H1 (cell line): Measurements from ENCODE around the gene NUP205. TPM values are rescaled to one million over a fixed set of nuclear protein-coding genes. Genes with fewer than 3 reads are reported as not detected.

Source experiments
- CTCF ChIA-PET: fragments of 300-600 bp; sonication (Branson Sonifier 250); formaldehyde crosslinking; loops from one replicate; lab custom pipeline; 2021; ENCODE audit not compliant: partially characterized antibody; lab: Charles Lee
- POLR2A ChIA-PET: fragments of 300-600 bp; sonication (Branson Sonifier 250); formaldehyde crosslinking; loops from one replicate; lab custom pipeline; 2021; ENCODE audit warnings: inconsistent platforms; ENCODE audit not compliant: partially characterized antibody; lab: Charles Lee
- DNase-seq, 2 experiments: peaks; one replicate each; pipeline versions ENCODE4 v3.0.0 to v3.0.0-alpha.2; 2010 to 2022; ENCODE audit warnings: low spot score in 2 of 2, low read depth in 1 of 2, mixed read lengths in 1 of 2
- FAIRE-seq: peaks from 2 replicates; lab custom pipeline; 2011; peaks lifted over from hg19 to GRCh38; lab: Jason Lieb, UNC
- H2AFZ ChIP-seq: 2 replicates; pipeline ENCODE4 v1.8.1; 2012; ENCODE audit warnings: low read length, inconsistent platforms
- H2AK5ac ChIP-seq: 2 replicates; pipeline ENCODE4 v1.6.1; 2013; ENCODE audit warnings: low read depth, low read length
- H2BK120ac ChIP-seq: replicated peaks from 2 replicates; pipeline ENCODE3; 2013; ENCODE audit warnings: low read depth, low read length, inconsistent platforms
- H2BK12ac ChIP-seq: 2 replicates; pipeline ENCODE4 v1.6.1; 2013; ENCODE audit warnings: low read depth, low read length
- H2BK15ac ChIP-seq: 2 replicates; pipeline ENCODE4 v1.6.1; 2013; ENCODE audit warnings: low read length
- H2BK20ac ChIP-seq: 2 replicates; pipeline ENCODE4 v1.6.1; 2013; ENCODE audit warnings: low read length
- H2BK5ac ChIP-seq: 2 replicates; pipeline ENCODE4 v1.6.1; 2013; ENCODE audit warnings: low read depth, low read length
- H3K14ac ChIP-seq: 2 replicates; pipeline ENCODE4 v1.6.1; 2013; ENCODE audit warnings: inconsistent platforms; ENCODE audit not compliant: insufficient read length
- H3K18ac ChIP-seq: 2 replicates; pipeline ENCODE4 v1.6.1; 2013; ENCODE audit warnings: low read length; ENCODE audit errors: extremely low read depth
- H3K23ac ChIP-seq: 2 replicates; pipeline ENCODE4 v1.6.1; 2013; ENCODE audit warnings: inconsistent platforms; ENCODE audit not compliant: insufficient read length
- H3K23me2 ChIP-seq: 2 replicates; pipeline ENCODE4 v1.6.1; 2013; ENCODE audit warnings: low read depth, low read length
- H3K27ac ChIP-seq: 2 replicates; pipeline ENCODE4 v1.6.1; 2011; ENCODE audit warnings: low read depth, low read length, inconsistent platforms
- H3K27me3 ChIP-seq, 4 experiments: replicated peaks in 1 of 4; 1 replicate in 1 of 4; 2 replicates in 3 of 4; pipeline versions ENCODE4 v1.6.1 to v1.8.1; 2011 to 2013; ENCODE audit warnings: low read length in 3 of 4, mild to moderate bottlenecking in 3 of 4, inconsistent platforms in 2 of 4, mixed read lengths in 2 of 4, moderate library complexity in 1 of 4; ENCODE audit not compliant: control insufficient read depth in 3 of 4, insufficient read depth in 3 of 4; ENCODE audit errors: extremely low read depth in 1 of 4
- H3K36me3 ChIP-seq, 4 experiments: 2 replicates each; pipeline versions ENCODE4 v1.6.1 to v1.8.1; 2011 to 2013; ENCODE audit warnings: mild to moderate bottlenecking in 4 of 4, low read length in 3 of 4, moderate library complexity in 2 of 4, control low read depth in 1 of 4, inconsistent platforms in 1 of 4; ENCODE audit not compliant: insufficient read depth in 4 of 4, control insufficient read depth in 2 of 4
- H3K4ac ChIP-seq: replicated peaks from 2 replicates; pipeline ENCODE3; 2013; ENCODE audit warnings: low read length, low read depth, mixed read lengths, inconsistent platforms; ENCODE audit not compliant: insufficient read length
- H3K4me1 ChIP-seq, 4 experiments: replicated peaks in 1 of 4; 1 replicate in 1 of 4; 2 replicates in 3 of 4; pipeline versions ENCODE4 v1.6.1 to v1.8.1; 2011 to 2013; ENCODE audit warnings: low read length in 3 of 4, inconsistent platforms in 2 of 4, mixed read lengths in 1 of 4; ENCODE audit not compliant: insufficient read depth in 4 of 4, control insufficient read depth in 3 of 4
- H3K4me2 ChIP-seq, 2 experiments: 2 replicates each; pipeline versions ENCODE4 v1.6.1 to v1.8.1; 2011 to 2013; ENCODE audit warnings: low read depth in 2 of 2, low read length in 2 of 2, control low read depth in 1 of 2, inconsistent platforms in 1 of 2, mild to moderate bottlenecking in 1 of 2; ENCODE audit not compliant: insufficient read depth in 1 of 2
- H3K4me3 ChIP-seq, 4 experiments: fragments of 200-600, 300-600 bp in 1 of 4; sonication (generic), shearing (Covaris generic), sonication (Bioruptor Twin) in 1 of 4; 2 replicates each; pipeline versions ENCODE4 v1.5.1 to v1.8.1; 2011 to 2016; ENCODE audit warnings: low read length in 4 of 4, low read depth in 3 of 4, control low read depth in 2 of 4, inconsistent platforms in 2 of 4, mild to moderate bottlenecking in 2 of 4, mixed read lengths in 1 of 4, moderate library complexity in 1 of 4; ENCODE audit not compliant: insufficient read depth in 2 of 4; ENCODE audit errors: extremely low read depth in 1 of 4
- H3K56ac ChIP-seq: replicated peaks from 2 replicates; pipeline ENCODE3; 2013; ENCODE audit warnings: low read depth, mild to moderate bottlenecking, mixed read lengths, low read length, inconsistent platforms; ENCODE audit not compliant: insufficient read length
- H3K79me1 ChIP-seq: 2 replicates; pipeline ENCODE4 v1.6.1; 2013; ENCODE audit warnings: low read depth, low read length, control low read depth
- H3K79me2 ChIP-seq, 2 experiments: 2 replicates each; pipeline versions ENCODE4 v1.6.1 to v1.8.1; 2012 to 2013; ENCODE audit warnings: low read length in 2 of 2, mild to moderate bottlenecking in 2 of 2, inconsistent platforms in 1 of 2; ENCODE audit not compliant: insufficient read depth in 2 of 2, control insufficient read depth in 1 of 2
- H3K9ac ChIP-seq, 4 experiments: replicated peaks in 1 of 4; 1 replicate in 1 of 4; 2 replicates in 3 of 4; pipeline versions ENCODE4 v1.6.1 to v1.8.1; 2011 to 2013; ENCODE audit warnings: low read depth in 3 of 4, low read length in 3 of 4, control low read depth in 2 of 4, mild to moderate bottlenecking in 2 of 4, moderate library complexity in 2 of 4, inconsistent platforms in 1 of 4; ENCODE audit errors: extremely low read depth in 1 of 4
- H3K9me3 ChIP-seq, 2 experiments: 2 replicates each; pipeline versions ENCODE4 v1.6.1 to v1.8.1; 2012 to 2013; ENCODE audit warnings: mild to moderate bottlenecking in 2 of 2, moderate library complexity in 2 of 2, control low read depth in 1 of 2, inconsistent platforms in 1 of 2, low read depth in 1 of 2, low read length in 1 of 2, mixed read lengths in 1 of 2; ENCODE audit not compliant: insufficient read depth in 2 of 2
- H4K20me1 ChIP-seq, 2 experiments: replicated peaks in 1 of 2; 2 replicates each; pipeline versions ENCODE3 to v1.8.1; 2011 to 2013; ENCODE audit warnings: inconsistent platforms in 2 of 2, low read length in 2 of 2, mild to moderate bottlenecking in 1 of 2; ENCODE audit not compliant: insufficient read depth in 2 of 2, control insufficient read depth in 1 of 2
- H4K5ac ChIP-seq: 2 replicates; pipeline ENCODE4 v1.6.1; 2013; ENCODE audit warnings: low read length, low read depth, mixed read lengths, inconsistent platforms; ENCODE audit not compliant: insufficient read length
- H4K8ac ChIP-seq: 2 replicates; pipeline ENCODE4 v1.8.0; 2013; ENCODE audit warnings: mild to moderate bottlenecking, moderate library complexity, low read length, inconsistent platforms; ENCODE audit not compliant: insufficient read depth; ENCODE audit errors: extremely low read depth
- H4K91ac ChIP-seq: replicated peaks from 2 replicates; pipeline ENCODE3; 2013; ENCODE audit warnings: low read length, mixed read lengths, inconsistent platforms; ENCODE audit not compliant: insufficient read length
- BRCA1 ChIP-seq: IDR thresholded peaks from 2 replicates; pipeline ENCODE4 v1.6.1; 2012; ENCODE audit warnings: low read depth, low read length, improper control_type of control experiment
- PHF8 ChIP-seq: fragments of 200-600 bp; sonication (generic); conservative IDR thresholded peaks from 2 replicates; pipeline ENCODE4 v1.7.1; 2012; ENCODE audit warnings: low read depth, mild to moderate bottlenecking, inconsistent platforms, low read length, moderate library complexity
- RNF2 ChIP-seq: fragments of 200-900, 300-1000 bp; sonication (generic); IDR thresholded peaks from 2 replicates; pipeline ENCODE4 v1.7.1; 2016; ENCODE audit warnings: borderline replicate concordance, low read depth, mild to moderate bottlenecking, antibody characterized with exemption, low read length; ENCODE audit not compliant: poor library complexity, severe bottlenecking; ENCODE audit errors: missing control alignments
- RXRA ChIP-seq: IDR thresholded peaks from 2 replicates; pipeline ENCODE4 v1.6.1; 2011; ENCODE audit warnings: low read depth, mild to moderate bottlenecking, low read length, moderate library complexity; ENCODE audit not compliant: insufficient read depth
- SAP30 ChIP-seq: fragments of 300-600 bp; sonication (generic); IDR thresholded peaks from 2 replicates; pipeline ENCODE4 v1.7.1; 2012; ENCODE audit warnings: low read length, moderate library complexity, mild to moderate bottlenecking, inconsistent platforms; ENCODE audit not compliant: insufficient read depth, insufficient replicate concordance
- WGBS, 2 experiments: shearing (Covaris generic) in 1 of 2; methylation state at CpG; one replicate each; pipeline versions ENCODE4 v1.1.6 to v1.1.7; 2013 to 2015; ENCODE audit warnings: low lambda C conversion rate in 2 of 2, mixed read lengths in 2 of 2, inconsistent platforms in 1 of 2, low coverage in 1 of 2, missing lambda C conversion rate in 1 of 2; ENCODE audit not compliant: insufficient replicate concordance in 2 of 2, insufficient coverage in 1 of 2, insufficient read length in 1 of 2; ENCODE audit errors: extremely low coverage in 1 of 2, missing lambda C conversion rate in 1 of 2; 5-methylcytosine and 5-hydroxymethylcytosine counted together
- polyA plus RNA-seq, 7 experiments: library from polyadenylated mRNA; depleted of rRNA in 3 of 7; stranded (reverse) in 5 of 7; unstranded in 2 of 7; fragments of >200 nt in 5 of 7; fragments of 200-250 nt in 2 of 7; gene quantifications; 1 replicate in 5 of 7; 2 replicates in 1 of 7; 4 replicates in 1 of 7; pipeline versions ENCODE4 v1.2.1 to v1.2.3, GENCODE V29; 2011 to 2013; ENCODE audit warnings: missing spikeins in 2 of 7, mixed read lengths in 2 of 7
- total RNA-seq: library from RNA; stranded (reverse); fragmentation: NEBNext Ultra II Directional; extraction: Animal tissue kit (Norgen Biotek cat#: 25700); gene quantifications from 2 replicates; pipeline ENCODE4 v1.2.1, GENCODE V29; 2021

The NUP205 gene
- total and polyA plus RNA-seq, 2 of the 8 experiments (the other 6 are each of a cell fraction or from before 2014, with no cell fraction given) = 148 to 216 TPM

- Histone ChIP-seq H3K56ac (no peak overlapping the region), H3K79me1 (no peaks in the 10 kb centered on the region), H2AFZ (no peak overlapping the region), H2BK12ac (no peak overlapping the region), H4K91ac (no peak overlapping the region), H3K27ac (no peak overlapping the region), H3K36me3 (no peaks in the 10 kb centered on the region), H2AK5ac (no peak overlapping the region), H3K18ac (no peak overlapping the region), H2BK20ac (no peak overlapping the region), H3K9me3 (no peaks in the 10 kb centered on the region), H3K4me1 (no peaks in the 10 kb centered on the region), H4K8ac (no peak overlapping the region), H3K4me3 (no peak overlapping the region), H3K23me2 (no peaks in the 10 kb centered on the region), H3K23ac (no peak overlapping the region), H3K79me2 (no peaks in the 10 kb centered on the region), H3K14ac (no peak overlapping the region), H3K4ac (no peak overlapping the region), H2BK15ac (no peak overlapping the region), H4K5ac (no peak overlapping the region), H3K9ac (no peak overlapping the region), H2BK120ac (no peak overlapping the region), H3K4me2 (no peak overlapping the region), H4K20me1 (no peaks in the 10 kb centered on the region), H3K27me3 (no peaks in the 10 kb centered on the region), H2BK5ac (no peak overlapping the region)
- DNase-seq = no peak
- ChIA-PET POLR2A (interaction anchor here (1.3 kb wide), 1 partner anchor 12 kb away, joined by 4 read pairs; no protein-coding TSS in a partner anchor), CTCF (interaction anchor here (0.6 to 1.1 kb wide), 4 partner anchors 39 to 130 kb away, joined by 3 read pairs; partner anchors contain the start of gene NUP205)
- TF ChIP-seq BRCA1 = no peak
- no peak for TF ChIP-seq RXRA
- no peak for TF ChIP-seq SAP30
- TF ChIP-seq PHF8 = no peak
- TF ChIP-seq RNF2 = no peak
- FAIRE-seq = no peak
- WGBS, 2 experiments = 100% methylated on average over 1 of the region's 1 CpG; no CpG with 5 or more reads in 1 of the 2 experiments
Observed at GRCh38 chr7:135518748-135519147, 39.0 kb upstream of the NUP205 start.
